AG04450 (cell line): Measurements from ENCODE around the gene VPREB3. TPM values are rescaled to one million over a fixed set of nuclear protein-coding genes. Genes with fewer than 3 reads are reported as not detected.

Source experiments
- CTCF ChIA-PET: fragments of 300-600, 350-600 bp; formaldehyde crosslinking; extraction: SDS; loops from one replicate; lab custom pipeline; 2022; ENCODE audit warnings: antibody characterized with exemption, inconsistent platforms; lab: Charles Lee
- POLR2A ChIA-PET: fragments of 350-600 bp; formaldehyde crosslinking; extraction: SDS; loops from one replicate; lab custom pipeline; 2021; ENCODE audit warnings: antibody characterized with exemption, inconsistent platforms; lab: Yijun Ruan, JAX
- DNase-seq: peaks from one replicate; pipeline ENCODE4 v3.0.0-alpha.2; 2011; ENCODE audit warnings: low read depth, low spot score
- H3K27ac ChIP-seq: one replicate; pipeline ENCODE4 v1.5.1; 2012; ENCODE audit warnings: low read depth, low read length, control low read depth
- H3K27me3 ChIP-seq: one replicate; pipeline ENCODE4 v1.6.0; 2012; ENCODE audit warnings: low read length; ENCODE audit not compliant: control insufficient read depth, insufficient read depth
- H3K4me3 ChIP-seq: 2 replicates; pipeline ENCODE4 v1.5.1; 2011; ENCODE audit warnings: mild to moderate bottlenecking, low read depth, low read length, control low read depth
- H3K9me3 ChIP-seq: 2 replicates; pipeline ENCODE4 v1.5.1; 2012; ENCODE audit warnings: low read length; ENCODE audit not compliant: control insufficient read depth, insufficient read depth
- polyA plus RNA-seq: library from polyadenylated mRNA; depleted of rRNA; stranded (reverse); fragments of >200 nt; gene quantifications from 2 replicates; pipeline ENCODE4 v1.2.3, GENCODE V29; 2011
- TF ChIP-seq, protein P1 (sequence below): IDR thresholded peaks from 2 replicates; pipeline ENCODE4 v1.5.1; 2011; ENCODE audit warnings: low read depth, low read length, control low read depth, inconsistent platforms

The VPREB3 gene
- polyA plus RNA-seq, 1 experiment, result not detected

- POLR2A ChIA-PET, result interaction anchor here (0.7 kb wide), 1 partner anchor 44 kb away, joined by 3 read pairs; the partner anchor contains the start of gene C22orf15
- Histone ChIP-seq H3K4me3 (no peak overlapping the region), H3K27me3 (no peaks in the 10 kb centered on the region), H3K9me3 (no peaks in the 10 kb centered on the region; the same call in 1 of the 2 replicates), H3K27ac (no peak overlapping the region)
- TF ChIP-seq, protein P1, sequence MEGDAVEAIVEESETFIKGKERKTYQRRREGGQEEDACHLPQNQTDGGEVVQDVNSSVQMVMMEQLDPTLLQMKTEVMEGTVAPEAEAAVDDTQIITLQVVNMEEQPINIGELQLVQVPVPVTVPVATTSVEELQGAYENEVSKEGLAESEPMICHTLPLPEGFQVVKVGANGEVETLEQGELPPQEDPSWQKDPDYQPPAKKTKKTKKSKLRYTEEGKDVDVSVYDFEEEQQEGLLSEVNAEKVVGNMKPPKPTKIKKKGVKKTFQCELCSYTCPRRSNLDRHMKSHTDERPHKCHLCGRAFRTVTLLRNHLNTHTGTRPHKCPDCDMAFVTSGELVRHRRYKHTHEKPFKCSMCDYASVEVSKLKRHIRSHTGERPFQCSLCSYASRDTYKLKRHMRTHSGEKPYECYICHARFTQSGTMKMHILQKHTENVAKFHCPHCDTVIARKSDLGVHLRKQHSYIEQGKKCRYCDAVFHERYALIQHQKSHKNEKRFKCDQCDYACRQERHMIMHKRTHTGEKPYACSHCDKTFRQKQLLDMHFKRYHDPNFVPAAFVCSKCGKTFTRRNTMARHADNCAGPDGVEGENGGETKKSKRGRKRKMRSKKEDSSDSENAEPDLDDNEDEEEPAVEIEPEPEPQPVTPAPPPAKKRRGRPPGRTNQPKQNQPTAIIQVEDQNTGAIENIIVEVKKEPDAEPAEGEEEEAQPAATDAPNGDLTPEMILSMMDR, result no peak
- CTCF ChIA-PET, result no interaction called here
- no peak for DNase-seq
Observed at GRCh38 chr22:23718371-23719165, 35.7 kb downstream of the VPREB3 start.

GRCh38 chr22:23716811-23717801, 37.1 kb downstream of the VPREB3 start:
- Histone ChIP-seq H3K27me3 (no peaks in the 10 kb centered on the region), H3K27ac (peak overlapping the region; percentile 39), H3K9me3 (no peaks in the 10 kb centered on the region; the same call in 1 of the 2 replicates), H3K4me3 (peak overlapping the region; percentile 85)
- TF ChIP-seq, protein P1, result no peak
- CTCF ChIA-PET, result interaction anchor here (0.6 to 1.2 kb wide), 4 partner anchors 9 to 133 kb away, joined by 3 read pairs; no protein-coding TSS in a partner anchor
- POLR2A ChIA-PET, result interaction anchor here (0.5 to 1.6 kb wide), 2 partner anchors 33 to 91 kb away, joined by 3 to 4 read pairs; partner anchors contain the start of gene ZNF70
- peak; percentile 63 for DNase-seq

DNA sequence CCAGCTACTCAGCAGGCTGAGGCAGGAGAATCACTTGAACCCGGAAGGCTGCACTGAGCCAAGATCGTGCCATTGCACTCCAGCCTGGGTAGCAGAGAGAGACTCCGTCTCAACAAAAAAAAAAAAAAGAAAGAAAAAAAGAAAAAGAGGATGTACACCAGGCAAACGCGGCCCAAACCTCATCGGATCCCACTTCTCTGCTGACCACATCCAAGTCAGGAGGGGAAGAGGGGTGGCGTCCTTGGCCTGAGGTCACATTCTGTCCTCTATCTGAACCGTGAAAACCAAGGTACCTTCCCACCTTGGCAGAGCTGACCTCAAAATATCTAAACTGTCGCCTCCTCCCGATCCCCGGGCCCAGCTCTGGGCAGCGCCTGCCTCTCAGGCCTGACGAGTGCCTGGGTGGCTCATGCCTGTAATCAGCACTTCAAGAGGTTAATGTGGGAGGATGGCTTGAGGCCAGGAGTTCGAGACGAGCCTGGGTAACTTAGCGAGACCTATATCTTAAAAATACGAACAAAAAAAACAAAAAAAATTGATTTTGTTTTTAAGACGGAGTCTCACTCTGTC, 38.3 kb downstream of the VPREB3 start:
- Histone ChIP-seq H3K27ac (no peak overlapping the region), H3K9me3 (no peaks in the 10 kb centered on the region; the same call in 1 of the 2 replicates), H3K27me3 (no peaks in the 10 kb centered on the region), H3K4me3 (peak overlapping the region; percentile 85; the same call in 1 of the 2 replicates)
- POLR2A ChIA-PET, result interaction anchor here (0.7 to 1.6 kb wide), 2 partner anchors 17 to 34 kb away, joined by 4 read pairs; partner anchors contain the start of gene ZNF70
- TF ChIP-seq, protein P1, result no peak
- CTCF ChIA-PET, result interaction anchor here (1.0 kb wide), 1 partner anchor 11 kb away, joined by 3 read pairs; no protein-coding TSS in a partner anchor
- DNase-seq, result no peak

- H3K27me3 ChIP-seq, result no peaks in the 10 kb centered on the region
- H3K27ac ChIP-seq, result no peak overlapping the region
- POLR2A ChIA-PET, result interaction anchor here (0.7 kb wide), 1 partner anchor 16 kb away, joined by 4 read pairs; no protein-coding TSS in a partner anchor
- CTCF ChIA-PET, result interaction anchor here (0.6 kb wide), 1 partner anchor 133 kb away, joined by 3 read pairs; no protein-coding TSS in a partner anchor
- H3K9me3 ChIP-seq, result no peaks in the 10 kb centered on the region; the same call in 1 of the 2 replicates
- no peak overlapping the region for H3K4me3 ChIP-seq
- TF ChIP-seq, protein P1, result no peak
- no peak for DNase-seq
Observed at GRCh38 chr22:23714596-23715578, 39.3 kb downstream of the VPREB3 start.
